MV-4-11 (cell line): ENCODE data around the gene MYO1G.
"Not testable (repeated sequence)": the region's sequence is repeated elsewhere in the genome, so short reads cannot be mapped to it uniquely, and the experiment has no call there.

Experiments
- DNase-seq: peaks from one replicate; lab custom pipeline; 2025; lab: John Stamatoyannopoulos, UW

Gene MYO1G

DNA sequence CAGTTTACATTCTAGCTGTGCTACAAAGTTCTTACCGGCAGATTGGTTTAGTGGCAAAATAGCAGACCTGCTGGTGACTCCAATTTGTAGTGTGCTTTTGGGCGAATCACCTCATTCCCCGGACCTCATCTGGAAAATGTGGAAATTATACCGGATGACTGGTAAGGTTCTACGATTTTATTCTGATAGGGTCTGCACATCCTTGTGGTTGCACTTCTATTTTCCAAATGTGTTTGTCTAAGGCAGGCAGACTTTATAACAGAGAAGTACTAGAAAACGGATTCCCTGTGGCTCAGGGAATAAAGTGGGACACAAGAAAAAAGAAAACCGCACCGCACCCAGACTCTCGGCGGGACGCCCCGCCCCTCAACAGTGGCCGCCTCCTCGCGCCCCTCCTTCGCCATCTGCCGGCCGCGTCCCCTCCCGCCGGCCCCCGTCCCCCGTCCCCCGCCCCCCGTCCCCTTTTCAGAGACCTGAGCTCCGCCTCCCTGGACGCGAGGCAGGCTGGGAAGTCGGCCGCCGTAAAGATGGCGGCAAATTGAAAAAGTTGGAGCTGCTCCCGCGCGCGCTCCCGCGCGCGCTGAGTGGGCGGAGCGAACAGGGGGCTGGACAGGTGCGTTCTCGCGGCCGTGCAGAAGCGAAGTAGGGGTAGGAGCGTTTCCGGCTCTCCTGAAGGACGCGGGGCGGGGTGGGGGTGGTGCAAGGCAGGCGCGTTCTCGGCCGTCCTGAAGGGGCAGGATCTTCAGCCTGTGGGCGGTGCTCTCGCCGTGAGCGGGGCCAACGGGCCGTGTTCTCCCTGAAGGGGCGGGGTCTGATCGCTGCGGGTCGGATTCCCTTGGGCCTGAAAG, 20.7 kb upstream of the MYO1G start:
- DNase-seq, result peak; percentile 98

- no peak for DNase-seq
Observed at GRCh38 chr7:44998153-44998871, 19.5 kb upstream of the MYO1G start.

DNA sequence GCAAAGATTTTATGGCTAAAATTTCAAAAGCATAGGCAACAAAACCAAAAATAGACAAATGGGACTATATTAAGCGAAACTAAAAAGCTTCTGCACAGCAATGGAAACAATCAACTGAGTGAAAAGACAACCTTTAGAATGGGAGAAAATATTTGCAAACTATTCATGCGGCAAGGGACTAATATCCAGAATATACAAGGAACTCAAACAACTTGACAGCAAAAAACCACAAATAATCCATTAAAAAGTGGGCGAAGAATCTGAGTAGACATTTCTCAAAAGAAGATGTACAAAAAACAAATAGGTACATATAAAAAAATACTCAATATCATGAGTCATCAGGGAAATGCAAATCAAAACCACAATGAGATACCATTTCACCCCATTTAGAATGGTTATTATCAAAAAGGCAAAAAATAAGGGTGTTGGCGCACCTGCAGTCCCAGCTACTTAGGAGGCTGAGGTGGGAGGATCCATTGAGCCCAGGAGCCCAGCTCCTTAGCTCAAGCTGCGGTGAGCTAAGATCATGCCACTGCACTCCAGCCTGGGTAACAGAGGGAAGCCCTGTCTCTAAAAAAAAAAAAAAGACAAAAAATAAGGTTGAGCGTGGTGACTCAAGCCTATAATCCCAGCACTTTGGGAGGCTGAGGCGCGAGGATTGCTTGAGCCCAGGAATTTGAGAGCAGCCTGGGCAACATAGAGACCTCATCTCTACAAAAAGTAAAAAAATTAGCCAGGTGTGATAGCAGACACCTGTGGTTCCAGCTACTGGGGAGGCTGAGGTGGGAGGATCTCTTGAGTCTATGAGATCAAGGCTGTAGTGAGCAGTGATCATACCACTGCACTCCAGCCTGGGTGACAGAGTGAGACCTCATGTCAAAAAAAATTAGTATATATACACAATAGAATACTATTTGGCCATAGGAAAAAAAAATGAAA, 17.0 kb upstream of the MYO1G start:
- DNase-seq, result no peak

DNA sequence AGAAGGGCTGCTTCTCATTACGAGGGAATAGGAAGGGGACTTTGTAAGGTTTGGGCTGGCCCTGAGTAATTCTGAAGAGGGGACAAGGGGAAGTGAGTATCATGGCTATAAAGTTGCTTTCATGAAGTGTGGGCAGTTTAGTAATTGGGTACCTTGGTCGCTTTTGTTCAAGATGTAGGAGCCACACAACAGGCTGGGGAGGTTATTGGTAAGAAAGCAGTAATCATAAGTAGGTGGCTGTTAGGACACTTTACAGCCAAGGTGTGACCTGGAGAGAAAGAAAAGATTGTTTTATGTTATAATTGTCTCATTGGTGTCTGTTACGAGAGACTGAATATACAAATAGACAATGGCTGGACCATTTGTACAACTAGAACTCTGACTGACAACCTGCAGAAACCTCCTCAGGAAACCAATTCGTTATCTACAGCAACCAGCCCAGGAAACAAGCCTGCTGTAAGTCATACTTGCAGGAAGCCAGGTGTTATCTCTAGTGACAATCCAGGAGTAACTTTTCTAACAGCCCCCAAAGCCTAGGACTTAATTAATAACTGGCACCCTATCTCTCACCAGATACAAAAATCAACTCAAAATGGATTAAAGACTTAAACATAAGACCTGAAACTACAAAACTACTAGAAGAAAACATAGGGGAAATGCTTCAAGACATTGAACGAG, 16.2 kb upstream of the MYO1G start:
- no peak for DNase-seq

DNA sequence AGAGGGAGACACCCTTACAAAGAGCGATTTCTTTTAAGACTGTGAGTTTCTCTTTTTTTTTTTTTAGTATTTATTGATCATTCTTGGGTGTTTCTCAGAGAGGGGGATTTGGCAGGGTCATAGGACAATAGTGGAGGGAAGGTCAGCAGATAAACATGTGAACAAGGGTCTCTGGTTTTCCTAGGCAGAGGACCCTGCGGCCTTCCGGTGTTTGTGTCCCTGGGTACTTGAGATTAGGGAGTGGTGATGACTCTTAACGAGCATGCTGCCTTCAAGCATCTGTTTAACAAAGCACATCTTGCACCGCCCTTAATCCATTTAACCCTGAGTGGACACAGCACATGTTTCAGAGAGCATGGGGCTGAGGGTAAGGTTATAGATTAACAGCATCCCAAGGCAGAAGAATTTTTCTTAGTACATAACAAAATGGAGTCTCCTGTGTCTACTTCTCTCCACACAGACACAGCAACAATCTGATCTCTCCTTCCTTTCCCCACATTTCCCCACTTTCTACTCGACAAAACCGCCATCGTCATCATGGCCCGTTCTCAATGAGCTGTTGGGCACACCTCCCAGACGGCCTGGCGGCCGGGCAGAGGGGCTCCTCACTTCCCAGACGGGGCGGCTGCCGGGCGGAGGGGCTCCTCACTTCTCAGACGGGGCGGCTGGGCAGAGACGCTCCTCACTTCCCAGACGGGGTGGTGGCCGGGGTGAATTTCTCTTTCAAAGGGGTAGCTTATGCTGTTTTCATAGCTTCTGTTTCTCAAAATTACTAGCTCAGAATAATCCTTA, 13.4 kb upstream of the MYO1G start:
- DNase-seq, result not testable (repeated sequence)

- DNase-seq, result no peak
Observed at GRCh38 chr7:44990109-44991023, 11.6 kb upstream of the MYO1G start.

DNA sequence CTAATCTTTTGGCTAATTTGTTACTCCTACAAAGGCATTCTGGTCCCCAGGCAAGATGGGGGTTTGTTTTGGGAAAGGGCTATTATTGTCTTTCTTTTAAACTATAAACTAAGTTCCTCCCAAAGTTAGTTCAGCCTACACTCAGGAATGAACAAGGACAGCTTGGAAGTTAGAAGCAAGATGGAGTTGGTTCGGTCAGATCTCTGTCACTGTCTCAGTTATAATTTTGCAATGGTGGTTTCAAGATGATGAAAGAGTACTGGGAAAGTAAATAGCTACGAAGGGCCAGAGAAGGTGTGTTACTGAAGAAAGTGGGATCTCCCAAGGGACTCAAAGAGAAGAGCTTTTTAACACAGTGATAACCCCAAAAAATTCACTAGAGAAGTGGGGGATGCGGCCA, 10.3 kb upstream of the MYO1G start:
- DNase-seq, result no peak

DNA sequence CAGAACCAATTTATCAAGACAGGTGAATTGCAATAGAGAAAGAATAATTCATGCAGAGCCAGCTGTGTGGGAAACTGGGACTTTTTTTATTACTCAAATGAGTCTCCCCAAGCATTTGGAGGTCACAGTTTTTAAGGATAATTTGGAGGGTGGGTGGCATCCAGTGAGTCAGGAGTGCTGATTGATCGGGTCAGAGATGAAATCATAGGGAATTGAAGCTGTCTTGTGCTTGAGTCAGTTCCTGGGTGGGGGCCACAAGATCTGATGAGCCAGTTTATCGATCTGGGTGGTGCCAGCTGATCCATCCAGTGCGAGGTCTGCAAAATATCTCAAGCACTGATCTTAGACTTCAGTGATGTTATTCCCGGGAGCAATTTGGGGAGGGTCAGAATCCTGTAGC, 9.9 kb upstream of the MYO1G start:
- DNase-seq, result no peak

DNA sequence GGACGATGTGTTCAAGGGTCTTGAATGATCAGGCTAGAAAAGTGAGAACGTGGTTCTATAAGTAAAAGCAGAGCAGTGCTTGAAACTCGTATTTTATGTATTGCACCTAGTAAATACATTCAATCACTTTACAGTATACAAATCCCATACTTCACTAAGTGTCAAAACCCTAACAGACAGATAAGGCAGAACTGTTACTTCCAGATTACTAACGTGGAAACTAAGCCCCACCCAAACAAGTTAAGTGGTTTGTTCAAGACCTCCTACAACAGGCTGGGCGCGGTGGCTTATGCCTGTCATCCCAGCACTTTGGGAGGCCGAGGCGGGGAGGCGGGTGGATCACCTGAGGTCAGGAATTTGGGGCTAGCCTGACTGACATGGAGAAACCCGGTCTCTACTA, 9.2 kb upstream of the MYO1G start:
- no peak for DNase-seq

DNA sequence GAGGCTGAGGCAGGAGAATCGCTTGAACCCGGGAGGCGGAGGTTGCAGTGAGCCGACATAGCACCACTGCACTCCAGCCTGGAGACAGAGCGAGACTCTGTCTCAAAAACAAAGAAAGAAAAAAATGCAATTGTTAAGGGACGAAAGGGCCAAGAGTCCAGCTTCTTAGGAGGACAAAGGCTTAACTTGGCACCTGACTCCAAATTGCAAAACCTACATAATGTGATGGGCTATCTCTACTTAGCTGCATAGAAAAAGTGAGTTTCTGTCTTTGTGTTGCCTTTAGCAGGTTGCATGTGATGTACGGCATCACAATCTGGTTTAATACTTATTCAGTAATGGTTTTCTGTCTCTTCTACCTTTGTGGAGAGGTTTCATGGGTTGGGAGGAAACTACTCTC, 8.6 kb upstream of the MYO1G start:
- DNase-seq, result no peak

DNA sequence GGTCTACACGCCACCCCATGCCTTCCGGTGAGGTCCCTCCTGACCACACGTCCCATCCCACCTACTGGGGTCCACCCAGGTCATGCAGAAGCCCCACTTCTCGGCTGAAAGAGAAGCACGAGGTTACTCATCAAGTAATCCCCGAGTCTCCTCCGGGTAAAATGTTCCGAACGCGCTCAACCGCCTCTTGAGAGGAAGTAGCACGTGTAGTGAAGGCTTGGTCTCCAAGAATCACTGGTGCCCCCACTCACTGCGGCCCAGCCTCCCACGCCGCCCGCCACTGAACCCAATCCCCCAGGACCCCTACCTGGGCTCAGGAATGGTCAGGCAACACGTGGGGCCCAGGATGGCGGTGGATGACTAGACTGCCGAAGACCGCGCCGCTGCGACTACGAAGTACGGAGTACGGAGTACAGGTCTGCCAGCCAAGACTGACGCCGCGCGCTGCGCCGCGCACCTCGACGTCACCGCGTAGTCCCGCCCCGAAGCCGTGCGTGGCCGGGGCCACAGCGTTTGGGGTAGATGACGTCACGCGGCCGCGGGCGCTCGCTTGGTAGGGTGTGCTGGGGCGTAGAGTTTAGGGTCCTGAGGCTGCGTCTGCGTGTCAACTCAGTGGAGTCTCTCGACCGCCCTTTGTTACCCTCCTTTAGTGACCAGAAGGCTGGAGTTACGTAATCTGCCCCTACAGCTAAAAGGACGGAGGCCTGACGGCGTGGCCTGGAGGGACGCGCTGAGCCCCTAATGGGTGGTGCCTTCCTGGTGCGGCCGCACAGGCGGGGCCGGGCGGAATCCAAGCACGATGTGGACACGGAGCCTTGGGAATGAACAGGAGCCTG, 7.6 kb upstream of the MYO1G start:
- DNase-seq, result peak; percentile 95

GRCh38 chr7:44985900-44986217, 7.0 kb upstream of the MYO1G start:
- no peak for DNase-seq

GRCh38 chr7:44985033-44985695, 6.3 kb upstream of the MYO1G start:
- no peak for DNase-seq

DNA sequence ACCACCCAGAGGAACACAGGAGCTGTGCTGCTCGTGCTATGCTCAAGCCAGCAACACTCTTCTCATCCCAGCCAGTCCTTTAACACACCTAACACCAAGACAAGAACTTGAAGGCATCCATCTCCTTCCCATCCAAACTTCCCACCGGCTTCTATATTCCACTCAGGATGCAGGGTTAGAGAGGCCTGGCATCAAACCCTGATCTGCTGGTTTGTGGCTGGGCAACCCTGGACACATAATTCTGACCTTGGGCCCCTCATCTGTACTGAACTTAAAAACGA, 5.6 kb upstream of the MYO1G start:
- no peak for DNase-seq

DNA sequence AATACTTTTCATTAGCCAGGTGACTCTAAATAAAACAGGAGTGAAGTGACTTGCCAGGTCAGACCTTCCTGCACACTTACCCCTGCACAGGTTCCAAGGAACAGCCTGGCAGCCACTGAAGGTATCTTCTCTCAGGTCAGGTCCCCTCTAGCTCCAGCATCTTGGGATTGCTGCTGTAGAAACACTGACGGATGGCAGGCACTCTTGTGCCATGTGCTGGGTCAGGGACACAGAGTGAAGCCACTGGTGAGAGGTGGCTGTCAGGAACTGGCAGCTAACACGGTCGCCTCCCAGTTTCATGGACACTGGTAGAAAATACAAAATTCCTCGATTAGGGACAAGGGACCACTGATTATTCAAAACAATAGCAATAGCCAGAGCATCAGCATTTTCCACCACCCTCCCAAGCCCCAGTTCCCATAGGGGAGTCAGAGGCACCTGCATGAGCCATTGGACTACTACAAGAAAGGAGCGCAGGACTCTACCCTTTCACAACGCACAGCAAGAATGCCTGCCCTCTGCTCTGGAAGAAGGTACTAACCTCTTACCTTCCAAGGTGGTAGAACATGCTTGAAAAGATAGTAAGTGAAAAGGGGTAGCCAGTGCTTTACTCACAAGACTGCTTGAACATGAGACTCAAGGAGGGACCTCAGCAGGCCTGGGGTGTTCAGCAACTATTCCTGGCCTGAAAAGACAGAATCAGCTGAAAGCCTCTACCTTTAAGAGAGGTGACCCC, 5.1 kb upstream of the MYO1G start:
- DNase-seq, result no peak

GRCh38 chr7:44982970-44983369, 4.2 kb upstream of the MYO1G start:
- no peak for DNase-seq

GRCh38 chr7:44982535-44982923, 3.7 kb upstream of the MYO1G start:
- no peak for DNase-seq

DNA sequence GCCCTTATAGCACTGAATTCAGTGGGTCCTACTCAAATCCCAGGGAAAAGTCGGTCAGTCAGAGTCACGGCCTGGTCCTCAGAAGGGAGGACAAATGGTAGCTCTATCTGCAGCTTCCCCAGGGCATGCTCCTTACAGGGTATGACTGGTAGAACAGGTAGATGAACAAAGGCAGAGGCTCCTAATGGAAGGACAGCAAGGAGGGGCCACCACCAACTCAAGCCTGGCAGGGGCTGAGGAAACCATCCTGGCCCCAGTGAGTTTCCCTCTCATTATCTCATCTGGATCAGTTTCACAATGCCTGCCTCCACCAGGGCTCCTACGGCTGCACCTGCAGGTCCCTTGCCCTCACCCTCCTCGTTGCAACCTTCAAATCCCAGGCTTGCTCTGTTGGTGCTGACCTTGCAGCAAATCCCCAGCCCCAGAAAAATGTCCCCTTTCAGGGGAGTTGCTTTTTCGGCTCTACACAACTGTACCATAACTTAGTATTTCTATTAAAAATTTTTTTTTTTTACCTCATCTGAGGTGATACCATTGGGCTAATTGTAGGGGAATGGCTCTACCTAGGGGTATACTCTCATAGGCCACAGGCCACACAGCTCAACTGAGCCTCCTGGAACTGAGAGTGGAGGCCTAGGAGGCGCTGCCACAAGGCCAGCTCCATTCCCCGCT, 2.4 kb upstream of the MYO1G start:
- peak; percentile 33 for DNase-seq
